IMR-90 (cell line): ENCODE data around the gene MRTFA. TPM values are rescaled to one million over a fixed set of nuclear protein-coding genes. Genes with fewer than 3 reads are reported as not detected.
A peak's percentile ranks its signal among the peaks of the same experiment; 100 is the strongest.

ENCODE experiments used
- ATAC-seq: fragments of 200-7000 bp; cut with Tn5 transposase; 2 replicates; pipeline ENCODE4 v1.9.1; 2020; ENCODE audit warnings: low read depth, mild to moderate bottlenecking, moderate library complexity
- BruUV-seq: library from RNA; stranded (reverse); fragments of 400-500 nt; replicated peaks from 2 replicates; lab custom pipeline; 2021; lab: Mats Ljungman, UMichigan
- CTCF ChIA-PET: fragments of 300-600 bp; formaldehyde crosslinking; extraction: SDS; loops from one replicate; lab custom pipeline; 2021; ENCODE audit warnings: antibody characterized with exemption; lab: Yijun Ruan, JAX
- POLR2A ChIA-PET: fragments of 300-600 bp; sonication (Branson Sonifier 250); formaldehyde crosslinking; loops from one replicate; lab custom pipeline; 2022; ENCODE audit warnings: antibody characterized with exemption; ENCODE audit not compliant: unreplicated experiment; lab: Charles Lee
- DNase-seq: peaks from one replicate; pipeline ENCODE4 v3.0.0; 2013
- H2AFZ ChIP-seq: replicated peaks from 2 replicates; pipeline ENCODE3; 2013; ENCODE audit warnings: low read length, mild to moderate bottlenecking; ENCODE audit not compliant: poor library complexity
- H2AK5ac ChIP-seq: 2 replicates; pipeline ENCODE4 v1.6.1; 2013; ENCODE audit warnings: low read depth, low read length, inconsistent platforms
- H2AK9ac ChIP-seq: replicated peaks from 2 replicates; pipeline ENCODE3; 2013; ENCODE audit warnings: mild to moderate bottlenecking, low read depth, low read length, moderate library complexity; ENCODE audit not compliant: poor library complexity
- H2BK120ac ChIP-seq: 2 replicates; pipeline ENCODE4 v1.6.1; 2013; ENCODE audit warnings: low read depth, low read length, inconsistent platforms
- H2BK15ac ChIP-seq: 3 replicates; pipeline ENCODE4 v1.6.1; 2013; ENCODE audit warnings: low read depth, low read length, inconsistent platforms
- H2BK20ac ChIP-seq: 2 replicates; pipeline ENCODE4 v1.6.1; 2013; ENCODE audit warnings: low read depth, mild to moderate bottlenecking, inconsistent platforms, low read length, moderate library complexity
- H2BK5ac ChIP-seq: 2 replicates; pipeline ENCODE4 v1.6.1; 2013; ENCODE audit warnings: mild to moderate bottlenecking, low read depth, low read length, inconsistent platforms; ENCODE audit not compliant: poor library complexity, severe bottlenecking
- H3K14ac ChIP-seq: replicated peaks from 2 replicates; pipeline ENCODE4 v1.6.1; 2013; ENCODE audit warnings: low read depth, low read length, inconsistent platforms
- H3K18ac ChIP-seq: 2 replicates; pipeline ENCODE4 v1.6.1; 2013; ENCODE audit warnings: low read depth, low read length, control low read depth
- H3K23ac ChIP-seq: 2 replicates; pipeline ENCODE4 v1.6.1; 2013; ENCODE audit warnings: low read depth, low read length, inconsistent platforms
- H3K27ac ChIP-seq: 2 replicates; pipeline ENCODE4 v1.5.1; 2013; ENCODE audit warnings: mild to moderate bottlenecking, control low read depth, low read length; ENCODE audit not compliant: insufficient read depth
- H3K27me3 ChIP-seq: 2 replicates; pipeline ENCODE4 v1.6.1; 2013; ENCODE audit warnings: low read length; ENCODE audit not compliant: control insufficient read depth, insufficient read depth
- H3K36me3 ChIP-seq: 2 replicates; pipeline ENCODE4 v1.6.1; 2013; ENCODE audit warnings: low read length, mixed read lengths; ENCODE audit not compliant: control insufficient read depth, insufficient read depth
- H3K4ac ChIP-seq: 2 replicates; pipeline ENCODE4 v1.6.1; 2013; ENCODE audit warnings: low read depth, low read length, inconsistent platforms
- H3K4me1 ChIP-seq: 2 replicates; pipeline ENCODE4 v1.6.1; 2013; ENCODE audit warnings: low read length, mixed read lengths; ENCODE audit not compliant: control insufficient read depth, insufficient read depth
- H3K4me2 ChIP-seq: 2 replicates; pipeline ENCODE4 v1.6.1; 2013; ENCODE audit warnings: low read depth, mild to moderate bottlenecking, control low read depth, low read length, moderate library complexity
- H3K4me3 ChIP-seq: 2 replicates; pipeline ENCODE4 v1.5.1; 2013; ENCODE audit warnings: low read depth, mild to moderate bottlenecking, control low read depth, low read length, moderate library complexity; ENCODE audit not compliant: insufficient read depth
- H3K56ac ChIP-seq: 2 replicates; pipeline ENCODE4 v1.6.1; 2013; ENCODE audit warnings: low read length, inconsistent platforms; ENCODE audit not compliant: insufficient read depth; ENCODE audit errors: extremely low read depth
- H3K79me1 ChIP-seq, 2 experiments: 2 replicates each; pipeline ENCODE4 v1.6.1; 2013; ENCODE audit warnings: low read length in 2 of 2, inconsistent platforms in 1 of 2, low read depth in 1 of 2
- H3K9ac ChIP-seq: 2 replicates; pipeline ENCODE4 v1.6.1; 2013; ENCODE audit warnings: low read depth, low read length, control low read depth
- H3K9me1 ChIP-seq: 2 replicates; pipeline ENCODE4 v1.6.1; 2013; ENCODE audit warnings: low read length, inconsistent platforms; ENCODE audit not compliant: insufficient read depth
- H3K9me3 ChIP-seq: 2 replicates; pipeline ENCODE4 v1.6.1; 2013; ENCODE audit warnings: low read length; ENCODE audit not compliant: control insufficient read depth, insufficient read depth
- H4K20me1 ChIP-seq: 2 replicates; pipeline ENCODE4 v1.6.1; 2013; ENCODE audit warnings: low read length, inconsistent platforms; ENCODE audit not compliant: insufficient read depth
- H4K5ac ChIP-seq: 2 replicates; pipeline ENCODE4 v1.6.1; 2013; ENCODE audit warnings: mild to moderate bottlenecking, low read depth, low read length, control low read depth
- H4K8ac ChIP-seq, 2 experiments: 2 replicates each; pipeline ENCODE4 v1.6.1; 2013; ENCODE audit warnings: low read depth in 2 of 2, low read length in 2 of 2, control low read depth in 1 of 2, inconsistent platforms in 1 of 2
- H4K91ac ChIP-seq: 2 replicates; pipeline ENCODE4 v1.6.1; 2013; ENCODE audit warnings: low read depth, low read length, inconsistent platforms; ENCODE audit not compliant: insufficient read depth
- CTCF ChIP-seq: conservative IDR thresholded peaks from 2 replicates; pipeline ENCODE4 v1.5.1; 2012; ENCODE audit warnings: mild to moderate bottlenecking, low read depth, low read length, improper control_type of control experiment
- ELK1 ChIP-seq: fragments of 150-350 bp; IDR thresholded peaks from 2 replicates; pipeline ENCODE4 v1.6.1; 2016; ENCODE audit warnings: low read depth, mild to moderate bottlenecking, low read length, moderate library complexity, borderline replicate concordance
- FOS ChIP-seq: fragments of 150-350 bp; IDR thresholded peaks from 2 replicates; pipeline ENCODE4 v1.6.1; 2016; ENCODE audit warnings: low read depth, low read length
- MAZ ChIP-seq: IDR thresholded peaks from 2 replicates; pipeline ENCODE4 v1.6.1; 2012; ENCODE audit warnings: low read depth, mild to moderate bottlenecking, low read length, improper control_type of control experiment, moderate library complexity, borderline replicate concordance
- MXI1 ChIP-seq: IDR thresholded peaks from 2 replicates; pipeline ENCODE4 v1.6.1; 2012; ENCODE audit warnings: low read depth, mild to moderate bottlenecking, low read length, moderate library complexity, borderline replicate concordance
- NFE2L2 ChIP-seq: fragments of 150-350 bp; IDR thresholded peaks from 2 replicates; pipeline ENCODE4 v1.6.1; 2016; ENCODE audit warnings: low read depth, mild to moderate bottlenecking, low read length
- POLR2A ChIP-seq: IDR thresholded peaks from 2 replicates; pipeline ENCODE4 v1.6.1; 2012; ENCODE audit warnings: mild to moderate bottlenecking, low read depth, low read length
- RAD21 ChIP-seq: IDR thresholded peaks from 2 replicates; pipeline ENCODE4 v1.6.1; 2012; ENCODE audit warnings: low read length, improper control_type of control experiment
- RFX5 ChIP-seq: IDR thresholded peaks from 2 replicates; pipeline ENCODE4 v1.8.0; 2012; ENCODE audit warnings: low read depth, mild to moderate bottlenecking, low read length, moderate library complexity
- SMC3 ChIP-seq: fragments of 150-350 bp; IDR thresholded peaks from 2 replicates; pipeline ENCODE4 v1.6.1; 2016; ENCODE audit warnings: low read depth, mild to moderate bottlenecking, antibody characterized with exemption, low read length, moderate library complexity
- WGBS, 2 experiments: methylation state at CpG; one replicate each; pipeline versions ENCODE4 v1.1.5 to v1.1.7; 2013; ENCODE audit warnings: missing lambda C conversion rate in 2 of 2; ENCODE audit not compliant: insufficient read length in 1 of 2; ENCODE audit errors: extremely low coverage in 2 of 2; 5-methylcytosine and 5-hydroxymethylcytosine counted together
- dilution Hi-C: fragments of 300-500 bp; cut with HindIII; formaldehyde crosslinking; loops from one replicate; pipeline ENCODE4 v1.14.3; 2018; ENCODE audit warnings: low sequenced_read_pairs; ENCODE audit not compliant: unreplicated experiment
- in situ Hi-C: fragments of 300-500 bp; cut with MboI; formaldehyde crosslinking; loops from 3 replicates; pipeline ENCODE4 v1.14.3; 2019; ENCODE audit warnings: low sequenced_read_pairs, inconsistent platforms, mixed read lengths
- intact Hi-C: fragments of 100-400 bp; cut with micrococcal nuclease; formaldehyde crosslinking; loops from 2 replicates; pipeline ENCODE4 v1.10.0; 2022
- polyA plus RNA-seq, 3 experiments: library from polyadenylated mRNA; depleted of rRNA; stranded (reverse); fragments of >200 nt; gene quantifications; 2 replicates each; pipeline ENCODE4 v1.2.3, GENCODE V29; 2012; ENCODE audit warnings: low replicate concordance in 1 of 3
- total RNA-seq: library from RNA; depleted of rRNA; stranded (reverse); fragments of >200 nt; gene quantifications from 2 replicates; pipeline ENCODE4 v1.2.3, GENCODE V29; 2012

MRTFA gene
- total and polyA plus RNA-seq, 2 of the 4 experiments (the other 2 are of a cell fraction), result 12.5 to 17.2 TPM

GRCh38 chr22:40645579-40646197 is 9.2 kb upstream of the MRTFA start (continued):
- TF ChIP-seq CTCF, result no peak
- TF ChIP-seq FOS, result no peak

- Histone ChIP-seq H3K36me3 (no peaks in the 10 kb centered on the region), H2AK9ac (no peak overlapping the region), H2AFZ (no peak overlapping the region), H3K79me1 (peaks cover 3 to 15% of the 10 kb centered on the region in 2 experiments), H3K4me3 (no peak overlapping the region), H2BK120ac (no peak overlapping the region), H3K9me3 (no peaks in the 10 kb centered on the region), H3K9ac (no peak overlapping the region), H3K56ac (no peak overlapping the region), H3K4ac (peak overlapping the region; percentile 35; the same call in 1 of the 2 replicates), H4K20me1 (no peaks in the 10 kb centered on the region), H3K4me2 (no peak overlapping the region), H3K27me3 (no peaks in the 10 kb centered on the region), H3K27ac (no peak overlapping the region), H4K8ac (no peak overlapping the region), H2BK15ac (no peak overlapping the region; the same call in 2 of the 3 replicates), H4K91ac (no peak overlapping the region), H3K14ac (no peak overlapping the region), H2BK20ac (no peak overlapping the region), H3K9me1 (peaks cover 12% of the 10 kb centered on the region; the same call in 1 of the 2 replicates), H3K4me1 (peaks cover 3% of the 10 kb centered on the region), H2AK5ac (peak overlapping the region; percentile 20; the same call in 1 of the 2 replicates), H4K5ac (no peak overlapping the region), H2BK5ac (no peak overlapping the region), H3K18ac (no peak overlapping the region), H3K23ac (no peak overlapping the region)
- CTCF ChIA-PET, result interaction anchor here (1.2 kb wide), 1 partner anchor 205 kb away, joined by 3 read pairs; no protein-coding TSS in a partner anchor
- dilution Hi-C loops, result no loop called here
- intact Hi-C loops, result no loop called here
- no peak for TF ChIP-seq NFE2L2
- TF ChIP-seq FOS, result no peak
- TF ChIP-seq MAZ, result no peak
- TF ChIP-seq RAD21, result no peak
- TF ChIP-seq CTCF, result no peak
- no peak for TF ChIP-seq POLR2A
- no peak for TF ChIP-seq MXI1
- TF ChIP-seq SMC3, result no peak
- TF ChIP-seq ELK1, result no peak
- no peak for TF ChIP-seq RFX5
- no TSS peak for BruUV-seq
- ATAC-seq, result no peak
- no peak for DNase-seq
- WGBS, 2 experiments, result no CpG with 5 or more reads among the region's 4 CpGs
- POLR2A ChIA-PET, result no interaction called here
- in situ Hi-C loops, result loop anchor here (5.0 kb wide), 2 partner anchors 115 to 210 kb away; no protein-coding TSS in a partner anchor
Measured at GRCh38 chr22:40642316-40642715, 5.8 kb upstream of the MRTFA start.
